ENCODE data around the gene RNF145. TPM values are rescaled to one million over a fixed set of nuclear protein-coding genes. Genes with fewer than 3 reads are reported as not detected.
A peak's percentile ranks its signal among the peaks of the same experiment; 100 is the strongest.

The RNF145 gene
- polyA plus RNA-seq, 3 donors from 2014 or later: 4.3 to 11.1 (median 5.9) TPM

DNA sequence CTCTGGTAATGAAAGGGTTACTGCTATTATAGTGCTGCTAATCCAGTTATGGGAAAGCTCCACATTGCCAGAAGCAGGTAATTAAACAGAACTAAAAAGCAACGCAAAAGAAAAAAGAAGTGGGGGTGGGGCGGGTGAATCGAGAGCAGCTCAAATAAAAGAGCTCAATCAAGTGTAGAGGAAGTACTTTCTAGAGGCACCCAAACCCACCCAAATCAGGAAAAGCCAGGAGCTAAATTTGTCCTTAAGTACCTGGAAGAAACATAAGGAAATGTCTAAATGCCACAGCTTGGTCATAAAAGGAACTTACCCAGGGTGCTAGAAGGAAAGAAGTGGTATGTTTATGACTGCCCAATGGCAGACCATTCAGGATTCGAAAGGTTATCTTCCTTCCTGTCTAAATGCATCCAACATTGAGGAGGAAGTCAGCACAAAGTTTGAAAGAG is 2.4 kb upstream of the RNF145 start:
- Mint-ChIP-seq H3K27ac (no peak overlapping the region), H3K9me3 (no peaks in the 10 kb centered on the region), H3K4me1 (peaks cover 23 to 26% of the 10 kb centered on the region in 2 donors), H3K4me3 (no peak overlapping the region), H3K27me3 (ENCODE audit: low read depth in 3 of 3) (peaks cover 13 to 22% (median 20%) of the 10 kb centered on the region in 3 donors), H3K36me3 (no peaks in the 10 kb centered on the region)
- DNase-seq: no peak

DNA sequence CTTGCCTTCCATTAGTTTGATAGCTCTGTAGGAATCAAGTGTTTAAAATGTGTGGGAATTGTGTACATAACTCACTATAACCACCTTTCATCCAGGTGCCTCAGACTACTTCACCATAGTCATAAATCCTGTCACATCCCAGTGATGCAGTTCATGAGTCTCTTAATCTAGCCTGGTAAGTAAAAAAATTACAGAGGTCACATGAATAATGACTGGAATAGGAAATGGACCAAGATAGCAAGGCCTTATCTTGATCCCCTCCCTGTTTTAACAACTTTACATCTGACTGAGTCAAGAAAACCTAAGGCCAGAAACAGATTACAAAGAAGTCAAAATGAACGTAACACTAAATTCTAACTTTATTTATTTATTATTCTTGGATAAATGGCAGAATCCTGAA is 1.5 kb upstream of the RNF145 start:
- DNase-seq: no peak
- no peaks in the 10 kb centered on the region for H3K36me3 Mint-ChIP-seq
- H3K27ac Mint-ChIP-seq: peak overlapping the region in 3 of 6 donors; percentile 31 to 91 (median 74)
- peak overlapping the region; percentile 92 to 96 (median 95) for H3K4me3 Mint-ChIP-seq
- peaks cover 13 to 23% (median 18%) of the 10 kb centered on the region in 3 donors for H3K27me3 Mint-ChIP-seq (ENCODE audit: low read depth in 3 of 3)
- H3K4me1 Mint-ChIP-seq: peaks cover 32 to 35% of the 10 kb centered on the region in 2 donors
- no peaks in the 10 kb centered on the region for H3K9me3 Mint-ChIP-seq

GRCh38 chr5:159210210-159210661 is 883 bp upstream of the RNF145 start:
- H3K27ac Mint-ChIP-seq: peak overlapping the region; percentile 74 to 96 (median 91)
- H3K27me3 Mint-ChIP-seq (ENCODE audit: low read depth in 3 of 3): peaks cover 13 to 23% (median 17%) of the 10 kb centered on the region in 3 donors
- no peaks in the 10 kb centered on the region for H3K9me3 Mint-ChIP-seq
- peak overlapping the region; percentile 92 to 96 (median 95) for H3K4me3 Mint-ChIP-seq
- no peak for DNase-seq
- H3K4me1 Mint-ChIP-seq: peaks cover 38 to 40% of the 10 kb centered on the region in 2 donors
- no peaks in the 10 kb centered on the region for H3K36me3 Mint-ChIP-seq

DNA sequence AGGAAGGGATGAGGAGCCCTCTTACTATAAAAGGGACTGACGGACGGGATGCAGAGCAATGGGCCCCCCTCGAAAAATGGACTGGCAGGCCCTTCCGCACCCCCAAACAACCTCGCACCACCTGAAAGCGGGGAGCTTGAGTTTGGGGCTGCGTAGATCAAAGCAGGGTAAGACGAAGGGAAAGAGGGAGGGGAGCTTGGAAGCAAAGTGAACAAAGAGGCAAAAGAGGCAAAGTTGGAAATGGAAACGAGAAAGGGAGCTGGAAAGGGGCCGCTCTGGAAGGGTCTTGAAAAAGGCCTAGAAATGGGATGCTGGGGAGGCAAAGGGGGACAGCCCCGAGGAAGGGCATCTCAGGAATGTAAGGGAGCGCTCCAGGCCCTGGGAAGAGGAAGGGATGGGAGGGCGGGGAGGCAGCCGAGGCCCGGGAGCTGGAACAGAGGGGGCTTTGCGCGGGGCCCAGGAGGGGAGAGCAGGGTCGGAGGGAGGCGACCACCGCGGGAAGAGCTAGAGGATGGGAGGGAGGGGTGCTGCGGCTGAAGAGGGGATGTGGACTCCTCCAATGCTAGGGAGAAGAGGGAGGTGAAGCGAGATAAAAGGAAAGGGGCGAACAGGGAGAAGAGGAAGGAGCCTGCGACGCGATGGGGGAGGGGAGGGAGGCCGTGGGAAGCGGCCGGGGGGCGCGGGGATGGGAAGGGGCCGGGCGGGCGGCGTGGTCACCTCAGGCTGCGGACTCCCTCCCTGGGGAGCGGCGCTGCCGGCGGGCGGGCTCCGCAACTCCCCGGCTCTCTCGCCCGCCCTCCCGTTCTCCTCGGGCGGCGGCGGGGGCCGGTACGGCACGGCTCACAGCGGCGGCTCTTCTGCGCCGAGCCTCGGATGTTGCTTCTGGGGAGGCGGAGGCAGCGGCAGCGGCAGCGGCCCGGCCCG is 577 bp downstream of the RNF145 start:
- Mint-ChIP-seq H3K4me1 (peaks cover 49 to 53% of the 10 kb centered on the region in 2 donors), H3K27ac (peak overlapping the region; percentile 92 to 99 (median 96)), H3K9me3 (no peaks in the 10 kb centered on the region), H3K27me3 (ENCODE audit: low read depth in 3 of 3) (peaks cover 12 to 22% (median 17%) of the 10 kb centered on the region in 3 donors), H3K4me3 (peak overlapping the region; percentile 91 to 98 (median 95)), H3K36me3 (no peaks in the 10 kb centered on the region)
- DNase-seq: no peak

- Mint-ChIP-seq H3K4me1 (peaks cover 57 to 62% of the 10 kb centered on the region in 2 donors), H3K9me3 (no peaks in the 10 kb centered on the region), H3K36me3 (peaks cover 0 to 3% (median 0%) of the 10 kb centered on the region in 3 donors)
These were observed 1.5 kb downstream of the RNF145 start for GRCh38 chr5:159207686-159208513.

DNA sequence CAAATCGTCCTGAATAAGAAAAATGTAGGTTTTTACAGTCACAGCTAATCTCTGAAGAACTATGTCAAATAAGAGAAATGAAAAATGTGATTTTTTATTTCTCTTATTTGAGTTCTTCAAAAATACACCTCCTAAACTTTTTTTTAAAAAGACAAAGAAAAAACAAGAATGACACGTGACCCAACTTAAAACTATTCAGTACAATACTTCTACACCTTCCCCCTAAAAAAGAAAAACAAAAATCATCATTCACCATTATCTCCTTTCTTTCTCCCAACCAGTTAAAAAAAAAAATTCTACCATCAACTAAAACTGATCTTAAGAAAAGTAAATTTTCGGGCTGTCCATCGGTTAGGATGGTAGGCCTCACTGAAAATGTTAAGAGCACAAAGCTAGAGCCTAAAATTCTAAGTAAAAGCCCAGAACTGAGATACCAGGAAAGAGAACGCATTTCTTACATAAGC is 2.1 kb downstream of the RNF145 start:
- Mint-ChIP-seq H3K27me3 (ENCODE audit: low read depth in 3 of 3) (peaks cover 12 to 22% (median 17%) of the 10 kb centered on the region in 3 donors), H3K4me1 (peaks cover 61 to 68% of the 10 kb centered on the region in 2 donors), H3K36me3 (peaks cover 0 to 3% (median 0%) of the 10 kb centered on the region in 3 donors), H3K4me3 (peak overlapping the region; percentile 91 to 98 (median 95)), H3K27ac (peak overlapping the region; percentile 92 to 99 (median 96)), H3K9me3 (no peaks in the 10 kb centered on the region)
- DNase-seq: no peak

More at GRCh38 chr5:159207686-159208513, 1.5 kb downstream of the RNF145 start:
- Mint-ChIP-seq H3K27ac (peak overlapping the region; percentile 92 to 99 (median 96)), H3K4me3 (peak overlapping the region; percentile 91 to 98 (median 95)), H3K27me3 (ENCODE audit: low read depth in 3 of 3) (peaks cover 12 to 22% (median 17%) of the 10 kb centered on the region in 3 donors)
- DNase-seq: peak; percentile 75 to 80 (median 76)

DNA sequence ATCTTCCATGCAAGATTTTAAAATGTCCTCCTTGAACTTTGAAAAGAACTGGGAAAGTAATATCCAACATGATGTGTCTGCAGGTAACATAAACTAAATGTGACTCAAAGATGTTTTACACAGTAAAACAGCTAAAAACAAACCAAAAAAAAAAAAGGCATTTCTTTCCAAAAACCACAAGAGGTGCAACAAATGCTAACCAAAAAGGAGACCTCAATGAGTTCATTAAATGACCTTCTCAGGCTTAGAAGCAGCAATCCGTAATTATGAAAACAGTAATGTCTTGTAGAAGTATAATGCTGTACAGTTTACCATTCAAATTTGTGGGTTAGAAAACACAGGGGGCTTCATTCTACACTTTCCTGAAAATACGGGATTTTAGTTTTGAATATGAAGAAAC is 2.5 kb downstream of the RNF145 start:
- H3K27ac Mint-ChIP-seq: peak overlapping the region; percentile 92 to 99 (median 96)
- no peak for DNase-seq
- H3K27me3 Mint-ChIP-seq (ENCODE audit: low read depth in 3 of 3): peaks cover 12 to 22% (median 17%) of the 10 kb centered on the region in 3 donors
- H3K4me3 Mint-ChIP-seq: peak overlapping the region; percentile 91 to 98 (median 95)
- H3K36me3 Mint-ChIP-seq: peaks cover 0 to 3% (median 0%) of the 10 kb centered on the region in 3 donors
- no peaks in the 10 kb centered on the region for H3K9me3 Mint-ChIP-seq
- H3K4me1 Mint-ChIP-seq: peaks cover 61 to 69% of the 10 kb centered on the region in 2 donors

- peaks cover 0 to 3% (median 0%) of the 10 kb centered on the region in 3 donors for H3K36me3 Mint-ChIP-seq
- no peaks in the 10 kb centered on the region for H3K9me3 Mint-ChIP-seq
- H3K4me1 Mint-ChIP-seq: peaks cover 61 to 69% of the 10 kb centered on the region in 2 donors
- no peak for DNase-seq
- peaks cover 12 to 22% (median 17%) of the 10 kb centered on the region in 3 donors for H3K27me3 Mint-ChIP-seq (ENCODE audit: low read depth in 3 of 3)
- peak overlapping the region; percentile 92 to 99 (median 96) for H3K27ac Mint-ChIP-seq
- H3K4me3 Mint-ChIP-seq: peak overlapping the region; percentile 91 to 98 (median 95)
These were observed 3.0 kb downstream of the RNF145 start for GRCh38 chr5:159206368-159206767.

DNA sequence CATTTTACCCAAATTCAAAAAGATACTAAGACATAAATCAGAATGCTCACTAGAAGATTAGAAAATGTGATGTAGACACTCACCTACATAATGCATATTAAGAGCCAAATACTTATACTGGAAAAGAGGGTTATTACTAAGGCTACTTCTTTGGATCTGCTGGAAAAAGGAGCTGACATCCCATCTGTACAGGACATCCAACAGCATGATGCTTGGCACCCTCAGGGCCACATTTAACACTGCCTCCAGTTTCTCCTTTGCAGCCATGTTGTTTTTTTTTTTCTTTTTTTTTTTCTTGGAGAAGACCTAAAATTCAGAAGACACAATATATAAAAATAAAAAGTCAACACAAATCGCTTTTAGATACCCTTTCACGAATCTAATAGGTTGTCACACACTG is 6.0 kb downstream of the RNF145 start:
- peak overlapping the region in 3 of 6 donors; percentile 33 to 84 (median 76) for H3K27ac Mint-ChIP-seq
- H3K4me3 Mint-ChIP-seq: no peak overlapping the region
- H3K36me3 Mint-ChIP-seq: peaks cover 0 to 3% (median 0%) of the 10 kb centered on the region in 3 donors
- peaks cover 3 to 11% (median 7%) of the 10 kb centered on the region in 3 donors for H3K27me3 Mint-ChIP-seq (ENCODE audit: low read depth in 3 of 3)
- DNase-seq: no peak
- no peaks in the 10 kb centered on the region for H3K9me3 Mint-ChIP-seq
- peaks cover 64 to 82% of the 10 kb centered on the region in 2 donors for H3K4me1 Mint-ChIP-seq

GRCh38 chr5:159202151-159202550 is 7.2 kb downstream of the RNF145 start:
- peaks cover 64 to 82% of the 10 kb centered on the region in 2 donors for H3K4me1 Mint-ChIP-seq
- H3K36me3 Mint-ChIP-seq: peaks cover 0 to 3% (median 0%) of the 10 kb centered on the region in 3 donors
- DNase-seq: no peak
- H3K4me3 Mint-ChIP-seq: no peak overlapping the region
- H3K9me3 Mint-ChIP-seq: no peaks in the 10 kb centered on the region
- H3K27ac Mint-ChIP-seq: no peak overlapping the region
- peaks cover 0 to 6% (median 0%) of the 10 kb centered on the region in 3 donors for H3K27me3 Mint-ChIP-seq (ENCODE audit: low read depth in 3 of 3)

DNA sequence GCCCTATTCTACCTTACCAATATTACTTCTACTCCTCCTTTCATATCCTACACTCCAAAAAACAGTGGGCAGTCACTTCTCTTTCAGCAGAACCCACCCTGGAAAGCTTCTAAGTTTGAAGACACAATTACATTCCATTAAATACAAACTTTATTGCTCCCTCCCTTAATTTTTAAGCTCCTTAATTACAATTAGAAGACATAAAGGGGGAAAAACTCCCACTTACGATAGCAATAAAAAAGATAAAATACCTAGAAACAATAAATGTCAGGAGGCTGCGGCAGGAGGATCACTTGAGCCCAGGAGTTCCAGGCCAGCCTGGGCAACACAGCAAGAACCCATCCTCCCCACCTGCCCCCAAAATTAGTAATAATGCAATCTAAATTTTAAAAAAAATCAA is 9.6 kb downstream of the RNF145 start:
- Mint-ChIP-seq H3K4me3 (no peak overlapping the region), H3K4me1 (peaks cover 57 to 82% of the 10 kb centered on the region in 2 donors), H3K27me3 (ENCODE audit: low read depth in 3 of 3) (no peaks in the 10 kb centered on the region), H3K9me3 (no peaks in the 10 kb centered on the region), H3K27ac (peak overlapping the region in 4 of 6 donors; percentile 4 to 47 (median 37)), H3K36me3 (peaks cover 3 to 18% (median 7%) of the 10 kb centered on the region in 3 donors)
- no peak for DNase-seq

DNA sequence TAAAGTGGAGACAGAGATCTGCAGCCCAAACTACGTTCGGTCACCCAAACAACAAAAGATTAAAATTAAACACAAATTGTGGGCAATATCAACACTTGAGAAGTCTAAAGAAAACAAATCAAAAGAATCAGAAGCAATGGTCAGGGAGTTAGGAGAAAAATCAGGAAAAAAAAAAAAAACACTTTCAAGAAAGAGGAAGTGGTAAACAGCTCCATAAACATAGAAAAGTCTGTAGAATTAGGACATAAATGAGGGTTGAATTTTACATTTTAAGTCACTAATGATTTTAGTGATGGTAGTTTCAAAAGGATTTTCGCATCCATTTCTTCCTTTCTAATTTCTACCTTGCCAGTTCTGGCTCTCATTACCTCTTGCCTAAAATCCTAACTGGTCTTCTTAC is 10.1 kb downstream of the RNF145 start:
- Mint-ChIP-seq H3K27me3 (ENCODE audit: low read depth in 3 of 3) (no peaks in the 10 kb centered on the region), H3K27ac (peak overlapping the region; percentile 13 to 89 (median 65)), H3K4me1 (peaks cover 55 to 80% of the 10 kb centered on the region in 2 donors), H3K9me3 (no peaks in the 10 kb centered on the region), H3K4me3 (peak overlapping the region in 1 of 5 donors; percentile 28), H3K36me3 (peaks cover 3 to 18% (median 7%) of the 10 kb centered on the region in 3 donors)
- no peak for DNase-seq
